Retinal pigment epithelial cell (primary cell): ENCODE measurements around the gene SORCS2.

Experiments
- DNase-seq: peaks from one replicate; pipeline ENCODE4 v3.0.0-alpha.2; 2010; ENCODE audit warnings: low read depth
- H3K4me3 ChIP-seq: 2 replicates; pipeline ENCODE4 v1.5.1; 2011; ENCODE audit warnings: mild to moderate bottlenecking, low read length, control low read depth, moderate library complexity
- CTCF ChIP-seq: conservative IDR thresholded peaks from 2 replicates; pipeline ENCODE4 v1.5.1; 2011; ENCODE audit warnings: low read depth, low read length, control low read depth, inconsistent platforms

Gene SORCS2

GRCh38 chr4:7686070-7686870 is 493.9 kb downstream of the SORCS2 start:
- no peak for DNase-seq
- H3K4me3 ChIP-seq, result no peak overlapping the region
- TF ChIP-seq CTCF, result no peak

- TF ChIP-seq CTCF, result no peak
- DNase-seq, result no peak
These were observed 494.7 kb downstream of the SORCS2 start for GRCh38 chr4:7687006-7687405.

GRCh38 chr4:7687796-7688195 is 495.5 kb downstream of the SORCS2 start:
- TF ChIP-seq CTCF, result no peak
- DNase-seq, result no peak
- no peak overlapping the region for H3K4me3 ChIP-seq

More at GRCh38 chr4:7687006-7687405, 494.7 kb downstream of the SORCS2 start:
- no peak overlapping the region for H3K4me3 ChIP-seq

GRCh38 chr4:7689773-7690693 is 497.7 kb downstream of the SORCS2 start:
- no peak for TF ChIP-seq CTCF
- no peak overlapping the region for H3K4me3 ChIP-seq
- no peak for DNase-seq

GRCh38 chr4:7691061-7691460 is 498.7 kb downstream of the SORCS2 start:
- TF ChIP-seq CTCF, result no peak
- H3K4me3 ChIP-seq, result no peak overlapping the region
- no peak for DNase-seq

GRCh38 chr4:7691982-7692381 is 499.6 kb downstream of the SORCS2 start:
- DNase-seq, result no peak
- H3K4me3 ChIP-seq, result no peak overlapping the region
- no peak for TF ChIP-seq CTCF
